ENCODE results near the gene HELQ. TPM values are rescaled to one million over a fixed set of nuclear protein-coding genes. Genes with fewer than 3 reads are reported as not detected.

HELQ gene
- total RNA-seq, 2 experiments from 2014 or later = 10.9 to 11.7 TPM

DNA sequence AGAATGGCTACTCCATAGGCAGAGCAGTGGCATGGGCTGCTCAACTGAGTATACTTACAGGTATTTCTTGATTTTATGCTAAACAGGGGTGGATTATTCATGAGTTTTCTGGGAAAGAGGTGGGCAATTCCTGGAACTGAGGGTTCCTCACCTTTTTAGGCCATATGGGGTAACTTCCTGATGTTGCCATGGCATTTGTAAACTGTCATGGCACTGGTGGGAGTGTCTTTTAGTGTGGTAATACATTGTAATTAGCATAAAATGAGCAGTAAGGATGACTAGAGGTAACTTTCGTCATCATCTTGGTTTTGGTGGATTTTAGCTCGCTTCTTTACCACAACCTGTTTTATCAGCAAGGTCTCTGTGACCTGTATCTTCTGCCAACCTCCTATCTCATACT is 72.8 kb downstream of the HELQ start:
- ChIA-PET CTCF (no interaction called here), POLR2A (no interaction called here)

DNA sequence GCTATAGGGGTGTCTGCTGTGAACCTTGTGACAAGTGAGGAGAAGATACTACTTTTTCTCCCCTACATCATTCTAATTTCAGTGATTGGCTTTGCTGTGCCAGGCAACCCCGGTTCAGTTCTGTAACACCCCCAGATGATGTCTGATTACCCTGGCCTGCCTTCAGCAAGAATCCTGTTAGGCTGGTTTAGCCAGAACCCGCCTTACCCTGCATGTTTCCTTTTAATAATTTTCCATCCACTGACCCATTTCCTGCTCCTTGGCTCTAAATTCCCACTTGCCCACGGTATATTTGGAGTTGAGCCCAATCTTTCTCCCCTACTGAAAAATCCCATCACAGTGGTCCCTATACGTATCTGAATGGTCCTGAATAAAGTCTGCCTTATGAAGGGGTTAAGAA is 74.5 kb downstream of the HELQ start:
- POLR2A ChIA-PET = no interaction called here
- CTCF ChIA-PET = no interaction called here

DNA sequence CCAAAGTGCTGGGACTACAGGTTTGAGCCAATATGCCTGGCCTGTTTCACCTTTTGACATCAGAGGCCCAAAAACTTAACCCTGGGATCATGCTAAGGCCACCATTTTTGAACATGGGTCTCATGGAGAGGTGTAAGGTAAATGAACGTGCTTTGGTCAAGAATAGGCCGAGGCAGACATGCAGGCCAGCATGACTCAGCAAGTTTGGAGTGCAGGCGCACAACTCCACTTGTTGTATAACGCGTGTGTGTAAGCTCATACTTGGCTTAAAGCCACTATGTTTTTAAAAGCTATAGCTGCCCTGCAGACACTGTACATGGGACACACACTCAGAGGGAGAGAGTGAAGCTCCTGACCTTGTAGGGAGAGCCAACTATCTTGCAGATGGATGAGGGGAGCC is 77.2 kb downstream of the HELQ start:
- POLR2A ChIA-PET = no interaction called here
- CTCF ChIA-PET = interaction anchor here (0.5 to 1.1 kb wide), 2 partner anchors 15 to 19 kb away, joined by 4 read pairs; no protein-coding TSS in a partner anchor

DNA sequence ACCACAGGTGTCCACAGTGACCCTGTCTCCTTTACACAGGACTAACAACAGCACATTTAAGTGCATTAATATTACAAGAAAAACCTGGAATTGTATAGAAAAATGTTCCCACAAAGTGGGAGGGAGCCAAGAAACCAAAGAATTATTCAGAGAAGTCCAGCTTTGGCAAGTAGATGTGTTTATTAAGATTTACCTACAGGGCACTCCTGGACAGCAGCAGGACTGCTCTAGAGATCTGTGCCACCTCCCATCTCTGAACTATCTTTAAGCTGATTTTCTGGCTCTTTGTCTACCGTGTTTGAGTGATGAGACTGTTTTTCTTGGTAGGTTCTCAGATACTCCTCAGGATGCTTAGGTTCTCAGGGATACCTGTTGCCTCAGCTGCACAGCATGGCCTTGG is 82.7 kb downstream of the HELQ start:
- CTCF ChIA-PET = no interaction called here
- POLR2A ChIA-PET = no interaction called here

DNA sequence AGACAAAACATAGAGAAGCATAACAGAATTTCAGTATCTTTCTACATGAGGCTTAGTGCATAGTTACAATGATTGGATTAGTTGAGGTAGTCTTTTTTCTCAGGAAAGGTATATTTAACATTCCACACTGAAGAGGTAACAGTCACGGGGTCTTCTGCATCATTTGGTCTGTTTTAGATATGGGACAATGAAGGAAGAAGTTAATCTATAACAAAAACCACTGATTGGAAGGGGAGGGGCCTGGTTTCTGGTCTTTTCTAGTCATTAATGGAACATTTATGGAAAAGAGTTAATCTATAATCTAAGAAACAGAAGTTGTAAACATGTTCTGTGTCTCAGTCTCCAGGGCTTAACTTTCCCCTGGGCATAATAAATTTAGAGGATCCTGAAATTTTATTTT is 83.7 kb downstream of the HELQ start:
- CTCF ChIA-PET = interaction anchor here (0.6 kb wide), 1 partner anchor 59 kb away, joined by 4 read pairs; no protein-coding TSS in a partner anchor
- POLR2A ChIA-PET = no interaction called here

DNA sequence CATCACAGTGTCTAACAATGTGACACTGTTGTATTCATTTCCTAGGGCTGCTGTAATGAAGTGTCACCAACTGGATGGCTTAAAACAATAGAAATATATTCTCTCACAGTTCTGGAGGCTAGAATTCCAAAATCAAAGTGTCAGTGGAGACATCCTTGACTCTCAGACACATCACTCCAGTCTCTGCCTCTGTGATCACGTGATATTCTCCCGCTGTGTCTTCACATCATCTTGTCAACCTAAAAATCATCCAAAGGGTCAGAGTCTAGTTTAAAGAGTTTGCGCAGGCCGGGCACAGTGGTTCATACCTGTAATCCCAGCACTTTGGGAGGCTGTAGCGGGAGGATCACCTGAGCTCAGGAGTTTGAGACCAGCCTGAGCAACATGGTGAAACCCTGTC is 84.4 kb downstream of the HELQ start:
- POLR2A ChIA-PET = no interaction called here
- CTCF ChIA-PET = interaction anchor here (0.9 kb wide), 1 partner anchor 16 kb away, joined by 3 read pairs; no protein-coding TSS in a partner anchor

DNA sequence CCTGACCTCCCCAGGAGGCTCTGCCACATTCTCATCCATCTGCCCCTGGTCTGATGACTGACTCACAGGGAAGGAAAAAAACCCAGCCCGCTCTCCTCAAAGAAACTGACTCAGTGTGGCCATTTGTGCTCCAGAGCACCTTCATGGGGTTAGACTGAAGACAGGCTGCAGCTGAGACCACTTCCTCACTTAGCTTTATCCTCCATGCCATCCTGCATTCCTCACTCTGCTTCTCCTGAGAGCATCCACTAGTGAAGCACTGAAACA is 85.0 kb downstream of the HELQ start:
- CTCF ChIA-PET = interaction anchor here (0.9 kb wide), 1 partner anchor 16 kb away, joined by 3 read pairs; no protein-coding TSS in a partner anchor
- POLR2A ChIA-PET = no interaction called here

DNA sequence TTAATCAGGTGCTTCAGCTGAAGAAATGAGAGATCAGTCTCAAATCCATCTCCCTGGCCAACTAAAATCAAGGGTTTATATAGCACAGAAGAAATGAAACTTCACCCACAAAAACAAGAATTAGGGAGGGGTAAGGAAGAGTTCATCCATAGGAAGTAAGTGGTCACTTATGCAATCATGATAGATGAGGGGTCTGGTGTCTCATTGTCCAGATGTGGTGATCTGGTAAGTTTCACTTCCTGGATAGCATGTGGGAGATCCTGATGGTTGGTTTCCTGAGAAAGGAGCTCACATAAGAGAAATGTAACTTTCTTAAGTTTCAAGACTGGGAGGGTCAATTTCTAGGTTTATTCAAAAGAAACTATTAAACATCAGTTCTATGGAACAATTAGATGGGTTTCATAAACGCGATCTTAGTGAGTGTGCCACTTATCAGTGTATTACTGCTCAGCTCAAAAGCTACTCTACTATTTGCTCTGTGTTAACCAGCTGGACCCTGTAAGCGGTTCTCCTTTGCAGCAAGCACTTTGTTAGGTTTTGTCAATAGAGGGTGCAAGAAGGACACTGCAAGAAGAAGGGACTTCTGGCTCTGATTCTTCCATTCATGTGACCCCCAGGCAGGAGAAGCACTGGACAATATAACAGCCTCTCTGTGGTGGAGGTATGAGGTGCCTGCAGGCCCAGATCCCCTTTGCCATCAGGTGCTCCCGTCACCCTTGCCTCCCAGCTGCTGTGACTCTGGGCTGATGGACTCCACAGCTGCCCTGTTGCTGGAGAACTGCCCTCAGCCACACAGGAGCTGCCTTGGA is 85.6 kb downstream of the HELQ start:
- CTCF ChIA-PET = no interaction called here
- POLR2A ChIA-PET = no interaction called here

DNA sequence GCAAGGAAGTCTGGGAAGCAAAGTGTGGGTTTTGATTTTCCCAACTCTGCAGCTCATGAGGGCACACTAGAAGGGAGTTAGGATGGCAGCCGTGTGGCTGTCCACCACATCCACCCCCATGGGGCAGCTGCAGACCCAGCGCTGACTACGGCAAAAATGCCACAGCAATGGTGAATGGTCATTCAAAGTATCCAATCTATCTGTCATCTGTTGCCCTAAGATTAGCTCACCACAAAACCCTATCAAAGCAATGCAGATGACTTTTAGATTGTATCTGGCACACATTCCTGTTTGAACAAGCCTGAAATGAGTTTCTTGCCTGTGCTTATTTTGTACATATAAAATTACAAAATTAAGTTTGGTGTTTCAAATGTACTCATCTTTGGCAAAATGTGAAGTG is 91.3 kb downstream of the HELQ start:
- POLR2A ChIA-PET = no interaction called here
- CTCF ChIA-PET = interaction anchor here (0.6 to 0.8 kb wide), 4 partner anchors 58 to 458 kb away, joined by 3 to 5 read pairs (median 4); no protein-coding TSS in a partner anchor

DNA sequence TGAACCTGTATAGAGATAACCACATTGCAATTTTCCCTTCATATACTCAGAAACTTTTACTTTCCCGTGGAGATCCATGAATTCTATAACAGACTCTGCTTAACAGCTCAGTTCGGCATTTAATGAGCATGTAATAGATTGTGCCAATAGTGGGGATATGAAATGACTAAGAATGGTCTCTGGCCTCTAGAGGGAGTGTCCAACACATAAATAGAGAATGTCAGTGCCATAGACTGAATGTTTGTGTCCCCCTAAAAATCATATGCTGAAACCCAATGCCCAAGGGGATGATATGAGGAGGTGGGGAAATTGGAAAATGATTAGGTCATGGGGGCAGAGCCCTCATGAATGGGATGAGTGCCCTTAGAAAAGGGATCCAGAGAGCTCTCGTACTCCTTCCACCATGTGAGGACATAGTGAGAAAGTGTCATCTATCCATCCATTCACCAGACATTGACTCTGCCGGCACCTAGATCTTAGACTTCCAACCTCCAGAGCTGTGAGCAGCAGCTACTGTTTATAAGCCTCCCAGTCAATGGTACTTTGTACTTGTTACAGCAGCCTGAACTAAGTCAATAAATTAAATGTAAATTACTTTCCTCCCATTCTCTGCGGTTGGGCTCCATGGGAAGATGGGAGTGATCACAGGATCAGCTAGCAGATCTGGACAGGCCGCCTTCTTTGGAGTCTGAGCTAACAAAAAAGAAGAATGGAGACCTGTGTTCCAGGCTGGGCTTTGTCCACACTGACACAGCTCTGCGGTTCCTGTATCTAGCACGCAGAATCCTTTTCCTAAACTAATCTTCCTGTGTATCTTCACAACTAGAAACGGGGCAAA is 92.9 kb downstream of the HELQ start:
- CTCF ChIA-PET = interaction anchor here (1.5 kb wide), 1 partner anchor 16 kb away, joined by 4 read pairs; no protein-coding TSS in a partner anchor
- POLR2A ChIA-PET = no interaction called here

DNA sequence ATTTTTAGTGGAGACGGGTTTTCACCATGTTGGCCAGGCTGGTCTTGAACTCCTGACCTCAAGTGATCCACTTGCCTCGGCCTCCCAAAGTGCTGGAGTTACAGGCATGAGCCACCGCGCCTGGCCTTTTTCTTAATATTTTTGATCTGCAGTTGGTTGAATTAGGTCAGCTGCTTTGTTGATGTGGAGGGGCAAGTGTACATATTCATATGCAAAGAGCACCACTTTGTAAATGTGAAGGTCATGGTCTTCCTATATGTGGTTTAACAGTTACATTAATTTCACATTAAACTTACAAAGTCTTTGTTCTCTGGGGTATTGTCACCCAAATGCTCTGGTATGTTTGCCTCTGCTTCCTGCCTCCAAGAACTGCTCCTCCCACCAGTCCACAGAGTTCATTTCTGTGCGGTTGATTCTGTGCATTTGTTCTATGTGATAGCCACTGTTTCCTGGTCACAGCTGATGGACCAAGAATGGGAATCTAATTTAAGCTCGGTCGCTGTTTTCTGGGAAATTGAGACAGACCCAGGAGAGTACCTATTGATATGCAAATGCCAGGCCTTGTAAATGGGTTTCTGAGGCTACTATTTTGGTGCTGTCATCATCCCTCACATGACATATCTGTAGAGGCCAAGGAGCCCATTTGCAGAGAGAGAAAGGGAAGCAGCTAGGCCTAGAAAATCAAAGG is 94.1 kb downstream of the HELQ start:
- POLR2A ChIA-PET = no interaction called here
- CTCF ChIA-PET = no interaction called here

DNA sequence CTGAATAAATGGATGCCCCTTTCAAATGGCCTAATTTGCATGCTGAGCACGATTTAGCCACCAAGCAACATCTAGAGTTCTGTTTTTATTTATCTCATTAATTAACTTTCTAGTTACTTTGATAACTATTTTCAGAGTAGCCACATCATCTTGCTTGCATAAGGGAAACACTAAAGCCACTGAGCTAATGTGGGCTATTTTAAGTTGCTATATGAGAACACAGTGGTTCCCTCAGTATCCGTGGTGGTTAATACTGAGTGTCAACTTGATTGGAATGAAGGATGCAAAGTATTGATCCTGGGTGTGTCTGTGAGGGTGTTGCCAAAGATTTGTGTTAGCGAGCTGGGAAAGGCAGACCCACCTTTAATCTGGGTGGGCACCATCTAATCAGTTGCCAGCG is 95.6 kb downstream of the HELQ start:
- ChIA-PET CTCF (no interaction called here), POLR2A (no interaction called here)

DNA sequence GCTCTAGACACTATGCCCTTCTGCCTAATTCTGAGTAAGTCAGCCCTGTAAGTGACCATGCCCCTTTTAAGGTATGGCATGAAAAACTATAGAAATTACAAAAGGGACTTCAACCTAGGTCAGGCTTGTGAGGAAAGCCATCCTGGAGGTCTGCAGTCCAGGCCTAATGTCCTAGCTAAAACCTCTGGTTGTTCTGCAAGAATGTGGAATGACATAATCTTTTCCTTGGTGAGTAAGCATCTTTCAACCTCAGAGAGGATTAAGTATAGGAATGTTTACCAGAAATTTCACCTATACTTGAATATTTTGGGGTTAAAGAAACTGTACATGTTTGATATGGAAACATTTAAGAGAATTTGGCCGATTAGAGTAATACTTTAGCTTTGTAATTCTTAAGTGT is 97.2 kb downstream of the HELQ start:
- ChIA-PET POLR2A (no interaction called here), CTCF (no interaction called here)

Other genes starting within 250 kb of the HELQ start
- 10 to 100 TPM; 23.4 to 23.9 TPM for gene COQ2, start 171.0 kb downstream of the HELQ start, total RNA-seq
- gene HPSE, start 121.0 kb downstream of the HELQ start, total RNA-seq = 1 to 10 TPM; 7.1 to 7.6 TPM
- gene MRPS18C, start 235 bp upstream of the HELQ start, total RNA-seq = 10 to 100 TPM; 72.3 to 84.5 TPM
- gene ABRAXAS1, start 29.3 kb upstream of the HELQ start, total RNA-seq = 10 to 100 TPM in 1 of 2 experiments, 1 to 10 TPM in 1; 9.7 to 10.5 TPM
- 1 to 10 TPM; 4.1 to 5.0 TPM for gene GPAT3, start 80.3 kb upstream of the HELQ start, total RNA-seq